SIG-M5 treated with dmso at 0.1 percent for 504 hours (cell line): ENCODE data around the gene FAM236B.
"Not testable (repeated sequence)": the region's sequence is repeated elsewhere in the genome, so short reads cannot be mapped to it uniquely, and the experiment has no call there.

Source experiments
- DNase-seq: peaks from one replicate; lab custom pipeline; 2025; ENCODE audit not compliant: unreplicated experiment; lab: John Stamatoyannopoulos, UW

FAM236B gene

GRCh38 chrX:72782560-72782959, at the start of gene FAM236B:
Gene FAM236B (minus strand): TSS chrX:72782660. CDS start chrX:72782560, 100 bp downstream.
- not testable (repeated sequence) for DNase-seq

- not testable (repeated sequence) for DNase-seq
These were observed 48.2 kb upstream of the FAM236B start for GRCh38 chrX:72830701-72831100.

DNA sequence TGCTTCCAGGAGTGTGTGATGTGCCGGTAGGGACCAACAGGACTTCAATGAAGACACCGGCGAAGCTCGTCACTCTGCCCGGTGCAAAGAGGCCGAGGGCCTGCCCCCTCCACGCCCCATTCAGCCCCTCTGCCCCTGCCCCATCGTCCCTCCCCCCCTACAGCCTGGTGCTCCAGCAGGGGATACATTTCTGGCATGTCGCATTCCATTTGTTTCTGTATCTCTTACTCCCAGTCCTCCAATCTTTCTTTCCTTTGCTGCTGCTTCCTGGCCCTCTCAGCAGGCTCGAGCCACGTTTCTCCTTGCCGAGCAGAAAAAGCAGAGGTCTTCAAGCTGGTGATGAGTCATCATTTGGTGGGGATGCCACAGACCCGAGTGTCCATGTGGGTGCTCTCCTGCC, 25.6 kb upstream of the FAM236B start, which contains the start of gene FAM236D:
Gene FAM236D, minus strand, starts transcription at position 101 of the 400 bp plus-strand sequence. Its CDS starts 100 bp downstream, at position 1.
- DNase-seq, result not testable (repeated sequence)

DNA sequence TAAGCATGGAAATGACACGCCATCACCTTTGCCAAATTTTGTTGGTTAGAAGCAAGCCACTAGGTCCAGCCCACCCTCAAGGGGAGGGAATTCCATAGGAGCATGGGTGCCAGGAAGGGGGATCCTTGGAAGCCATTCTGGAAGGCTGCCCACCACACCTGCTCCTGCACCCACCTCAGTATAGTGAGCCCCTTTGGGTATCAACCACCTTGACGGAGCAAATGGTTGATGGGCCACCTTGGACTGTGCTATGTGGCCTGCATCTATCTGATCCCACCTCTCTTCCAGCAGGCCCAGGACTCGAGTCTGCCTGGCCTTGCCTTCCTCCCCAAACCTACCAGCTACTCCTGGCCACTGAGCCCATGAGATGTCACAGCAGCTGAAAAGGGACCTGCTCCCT, 7.9 kb upstream of the FAM236B start:
- DNase-seq, result not testable (repeated sequence)

- not testable (repeated sequence) for DNase-seq
These were observed 5.7 kb upstream of the FAM236B start for GRCh38 chrX:72788142-72788541.

DNA sequence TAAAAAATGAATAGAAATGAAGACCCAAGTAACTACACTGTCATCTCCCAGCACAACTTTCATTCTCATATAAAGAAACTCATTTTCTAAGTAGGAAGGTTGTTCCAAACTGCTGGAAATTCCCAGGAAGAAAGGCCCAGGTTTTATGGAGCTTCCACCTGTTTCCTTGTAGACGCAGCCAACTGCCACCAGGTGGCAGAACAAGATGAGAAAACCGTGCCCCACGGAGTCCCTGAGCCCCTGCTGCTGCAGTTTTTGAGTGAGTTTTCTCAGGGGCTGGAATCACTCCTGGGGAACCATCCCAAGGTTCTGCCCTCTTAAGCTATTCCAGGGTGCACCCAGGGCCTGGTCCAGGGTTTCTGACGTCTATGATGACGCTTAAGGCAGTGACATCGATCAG, 1.5 kb upstream of the FAM236B start:
- DNase-seq, result not testable (repeated sequence)

DNA sequence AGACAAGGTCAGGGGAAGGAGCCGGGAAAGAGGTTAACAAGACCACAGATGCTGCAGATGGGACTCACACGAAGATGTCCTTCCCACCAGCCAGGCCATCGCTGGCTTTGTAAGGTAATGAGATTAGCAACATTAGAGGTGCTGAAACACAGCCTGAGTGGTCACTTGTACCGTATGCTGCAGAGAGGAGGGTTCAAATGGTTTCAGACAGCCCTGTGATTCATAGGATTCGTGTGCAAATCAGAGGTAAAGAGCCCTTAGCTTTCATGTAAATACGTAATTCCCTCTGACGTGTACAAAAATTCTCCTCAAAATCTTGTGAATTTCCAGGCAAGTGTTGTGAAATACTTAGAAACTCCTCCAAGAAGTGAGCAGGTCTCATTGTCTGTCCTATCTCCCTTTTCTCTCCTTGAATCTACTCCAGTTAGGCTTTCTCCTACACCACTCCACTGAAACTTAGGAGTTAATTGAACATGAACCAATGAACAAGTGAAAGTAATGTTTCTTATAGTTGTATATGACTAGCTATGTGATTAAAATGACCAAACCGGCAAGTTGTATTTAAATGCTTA, 991 bp upstream of the FAM236B start:
- not testable (repeated sequence) for DNase-seq

GRCh38 chrX:72778146-72778545, 4.3 kb downstream of the FAM236B start:
- DNase-seq, result not testable (repeated sequence)

- not testable (repeated sequence) for DNase-seq
These were observed 5.0 kb downstream of the FAM236B start for GRCh38 chrX:72777467-72777790.

GRCh38 chrX:72776653-72777466, 5.6 kb downstream of the FAM236B start, which contains the start of gene DMRTC1B:
Gene DMRTC1B (plus strand): TSS chrX:72776890. CDS start chrX:72845136, 68,246 bp downstream.
- DNase-seq, result not testable (repeated sequence)

GRCh38 chrX:72760454-72760853, 22.0 kb downstream of the FAM236B start:
- DNase-seq, result not testable (repeated sequence)

GRCh38 chrX:72748545-72748944, 33.9 kb downstream of the FAM236B start:
- not testable (repeated sequence) for DNase-seq

DNA sequence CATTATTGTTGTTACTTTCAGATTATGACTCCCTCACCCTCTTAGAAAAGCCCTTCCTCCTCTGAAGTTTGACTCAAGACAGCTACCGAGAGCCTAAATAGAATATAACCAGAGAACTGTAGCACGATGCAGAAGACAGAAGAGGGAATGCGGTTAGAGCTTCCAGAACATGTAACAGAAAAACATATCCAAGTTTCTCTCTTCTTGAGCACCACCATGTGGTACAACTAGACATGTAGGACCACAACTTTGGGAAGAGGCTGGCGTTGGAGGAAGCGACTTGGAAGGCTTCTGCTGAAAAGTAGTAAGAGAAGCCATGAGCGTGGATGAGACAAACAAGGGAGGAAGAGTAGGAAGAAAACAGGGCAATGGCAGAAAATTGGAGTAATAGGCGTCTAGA, 36.9 kb downstream of the FAM236B start:
- not testable (repeated sequence) for DNase-seq

DNA sequence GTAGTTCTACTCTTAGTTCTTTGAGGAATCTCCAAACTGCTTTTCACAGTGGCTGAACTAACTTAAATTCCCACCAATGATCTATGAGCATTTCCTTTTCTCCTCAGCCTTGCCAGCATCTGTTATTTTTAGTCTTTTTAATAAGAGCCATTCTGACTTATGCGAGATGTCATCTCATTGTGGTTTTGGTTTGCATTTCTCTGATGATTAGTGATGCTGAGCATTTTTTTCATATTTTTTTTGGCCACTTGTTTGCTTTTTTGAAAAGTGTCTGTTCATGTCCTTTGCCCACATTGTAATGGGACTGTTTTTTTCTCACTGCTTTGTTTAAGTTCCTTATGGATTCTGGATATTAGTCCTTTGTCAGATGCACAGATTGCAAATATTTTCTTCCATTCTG, 46.9 kb downstream of the FAM236B start:
- no peak for DNase-seq

GRCh38 chrX:72733636-72734035, 48.8 kb downstream of the FAM236B start:
- not testable (repeated sequence) for DNase-seq
